Measurements from ENCODE around the gene PRPF40A.
A peak's percentile ranks its signal among the peaks of the same experiment; 100 is the strongest.

PRPF40A gene

GRCh38 chr2:152650768-152651371 lies 66.4 kb downstream of the PRPF40A start:
- no peak overlapping the region for H3K9ac ChIP-seq (ENCODE audit: low read depth, low read length)
- H3K4me1 ChIP-seq (ENCODE audit: control insufficient read depth, insufficient read depth, low read length), result peaks cover 20% of the 10 kb centered on the region
- no peaks in the 10 kb centered on the region for H3K27me3 ChIP-seq (ENCODE audit: control insufficient read depth, insufficient read depth, low read length)
- H3K27ac ChIP-seq (ENCODE audit: low read depth, low read length), result no peak overlapping the region
- H3K36me3 ChIP-seq (ENCODE audit: control insufficient read depth, insufficient read depth, low read length), result peaks cover 56% of the 10 kb centered on the region
- no peaks in the 10 kb centered on the region for H3K9me3 ChIP-seq (ENCODE audit: control insufficient read depth, insufficient read depth, low read length)
- H3K4me3 ChIP-seq (ENCODE audit: low read depth, low read length), result no peak overlapping the region

- no peaks in the 10 kb centered on the region for H3K27me3 ChIP-seq (ENCODE audit: control insufficient read depth, insufficient read depth, low read length)
- no peaks in the 10 kb centered on the region for H3K9me3 ChIP-seq (ENCODE audit: control insufficient read depth, insufficient read depth, low read length)
- no peak overlapping the region for H3K9ac ChIP-seq (ENCODE audit: low read depth, low read length)
- H3K27ac ChIP-seq (ENCODE audit: low read depth, low read length), result no peak overlapping the region
- peaks cover 20% of the 10 kb centered on the region for H3K4me1 ChIP-seq (ENCODE audit: control insufficient read depth, insufficient read depth, low read length)
- H3K36me3 ChIP-seq (ENCODE audit: control insufficient read depth, insufficient read depth, low read length), result peaks cover 54% of the 10 kb centered on the region
- H3K4me3 ChIP-seq (ENCODE audit: low read depth, low read length), result no peak overlapping the region
Observed at GRCh38 chr2:152649997-152650396, 67.3 kb downstream of the PRPF40A start.

- peaks cover 20% of the 10 kb centered on the region for H3K4me1 ChIP-seq (ENCODE audit: control insufficient read depth, insufficient read depth, low read length)
- no peak overlapping the region for H3K9ac ChIP-seq (ENCODE audit: low read depth, low read length)
- H3K27me3 ChIP-seq (ENCODE audit: control insufficient read depth, insufficient read depth, low read length), result no peaks in the 10 kb centered on the region
- H3K4me3 ChIP-seq (ENCODE audit: low read depth, low read length), result no peak overlapping the region
- H3K27ac ChIP-seq (ENCODE audit: low read depth, low read length), result no peak overlapping the region
- H3K9me3 ChIP-seq (ENCODE audit: control insufficient read depth, insufficient read depth, low read length), result no peaks in the 10 kb centered on the region
- H3K36me3 ChIP-seq (ENCODE audit: control insufficient read depth, insufficient read depth, low read length), result peaks cover 51% of the 10 kb centered on the region
Observed at GRCh38 chr2:152648336-152648735, 68.9 kb downstream of the PRPF40A start.

GRCh38 chr2:152647552-152647951 lies 69.7 kb downstream of the PRPF40A start:
- no peak overlapping the region for H3K27ac ChIP-seq (ENCODE audit: low read depth, low read length)

DNA sequence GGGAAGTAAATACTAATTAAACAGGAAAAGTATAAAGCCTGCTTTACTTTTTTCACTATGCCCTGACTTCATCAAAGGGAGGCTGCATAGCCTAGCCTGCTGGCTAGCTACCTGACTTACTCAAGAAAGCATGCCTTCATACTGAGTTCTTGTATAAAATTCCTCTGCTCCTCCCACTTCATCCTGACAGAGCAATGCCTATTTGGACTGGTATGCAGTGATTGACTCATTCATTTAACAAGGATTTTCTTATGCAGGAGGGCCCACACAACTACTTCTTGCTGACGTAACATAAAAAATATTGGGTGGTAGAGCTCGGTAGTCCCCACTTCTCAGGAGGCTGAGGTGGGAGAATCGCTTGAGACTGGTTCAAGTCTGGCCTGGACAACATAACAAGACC lies 70.5 kb downstream of the PRPF40A start:
- no peak overlapping the region for H3K4me3 ChIP-seq (ENCODE audit: low read depth, low read length)
- H3K9me3 ChIP-seq (ENCODE audit: control insufficient read depth, insufficient read depth, low read length), result no peaks in the 10 kb centered on the region
- peaks cover 12% of the 10 kb centered on the region for H3K4me1 ChIP-seq (ENCODE audit: control insufficient read depth, insufficient read depth, low read length)
- H3K27ac ChIP-seq (ENCODE audit: low read depth, low read length), result peak overlapping the region; percentile 30
- H3K36me3 ChIP-seq (ENCODE audit: control insufficient read depth, insufficient read depth, low read length), result peaks cover 46% of the 10 kb centered on the region
- no peaks in the 10 kb centered on the region for H3K27me3 ChIP-seq (ENCODE audit: control insufficient read depth, insufficient read depth, low read length)
- no peak overlapping the region for H3K9ac ChIP-seq (ENCODE audit: low read depth, low read length)

More at GRCh38 chr2:152647552-152647951, 69.7 kb downstream of the PRPF40A start:
- no peak overlapping the region for H3K4me3 ChIP-seq (ENCODE audit: low read depth, low read length)
- no peaks in the 10 kb centered on the region for H3K27me3 ChIP-seq (ENCODE audit: control insufficient read depth, insufficient read depth, low read length)
- peaks cover 19% of the 10 kb centered on the region for H3K4me1 ChIP-seq (ENCODE audit: control insufficient read depth, insufficient read depth, low read length)
- no peaks in the 10 kb centered on the region for H3K9me3 ChIP-seq (ENCODE audit: control insufficient read depth, insufficient read depth, low read length)
- H3K9ac ChIP-seq (ENCODE audit: low read depth, low read length), result no peak overlapping the region
- peaks cover 48% of the 10 kb centered on the region for H3K36me3 ChIP-seq (ENCODE audit: control insufficient read depth, insufficient read depth, low read length)

DNA sequence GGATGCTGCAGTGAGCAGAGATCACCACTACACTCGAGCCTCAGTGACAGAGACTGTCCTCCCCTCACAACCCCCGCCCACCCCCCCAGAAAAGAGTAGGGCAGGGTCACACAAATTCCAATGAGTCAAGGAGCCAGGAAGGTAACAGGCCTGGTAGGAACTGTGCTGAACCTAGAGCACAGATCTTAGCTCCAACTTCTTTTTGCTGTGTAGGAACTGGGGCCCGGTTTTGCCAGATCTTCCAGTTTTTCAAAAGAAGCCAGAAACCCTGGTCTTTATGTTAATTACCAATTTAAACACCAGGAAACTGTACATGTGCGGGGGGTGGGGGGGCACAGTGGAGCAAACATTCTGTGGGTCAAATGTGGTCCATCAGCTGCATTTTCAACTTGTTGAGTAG lies 71.0 kb downstream of the PRPF40A start:
- Histone ChIP-seq H3K9me3 (ENCODE audit: control insufficient read depth, insufficient read depth, low read length) (no peaks in the 10 kb centered on the region), H3K36me3 (ENCODE audit: control insufficient read depth, insufficient read depth, low read length) (peaks cover 50% of the 10 kb centered on the region), H3K4me3 (ENCODE audit: low read depth, low read length) (no peak overlapping the region), H3K9ac (ENCODE audit: low read depth, low read length) (no peak overlapping the region), H3K27ac (ENCODE audit: low read depth, low read length) (peak overlapping the region; percentile 30), H3K4me1 (ENCODE audit: control insufficient read depth, insufficient read depth, low read length) (peaks cover 12% of the 10 kb centered on the region), H3K27me3 (ENCODE audit: control insufficient read depth, insufficient read depth, low read length) (no peaks in the 10 kb centered on the region)

GRCh38 chr2:152644189-152644873 lies 72.9 kb downstream of the PRPF40A start:
- Histone ChIP-seq H3K27me3 (ENCODE audit: control insufficient read depth, insufficient read depth, low read length) (no peaks in the 10 kb centered on the region), H3K4me3 (ENCODE audit: low read depth, low read length) (no peak overlapping the region), H3K36me3 (ENCODE audit: control insufficient read depth, insufficient read depth, low read length) (peaks cover 63% of the 10 kb centered on the region), H3K9me3 (ENCODE audit: control insufficient read depth, insufficient read depth, low read length) (no peaks in the 10 kb centered on the region), H3K9ac (ENCODE audit: low read depth, low read length) (no peak overlapping the region), H3K27ac (ENCODE audit: low read depth, low read length) (no peak overlapping the region), H3K4me1 (ENCODE audit: control insufficient read depth, insufficient read depth, low read length) (peaks cover 12% of the 10 kb centered on the region)

DNA sequence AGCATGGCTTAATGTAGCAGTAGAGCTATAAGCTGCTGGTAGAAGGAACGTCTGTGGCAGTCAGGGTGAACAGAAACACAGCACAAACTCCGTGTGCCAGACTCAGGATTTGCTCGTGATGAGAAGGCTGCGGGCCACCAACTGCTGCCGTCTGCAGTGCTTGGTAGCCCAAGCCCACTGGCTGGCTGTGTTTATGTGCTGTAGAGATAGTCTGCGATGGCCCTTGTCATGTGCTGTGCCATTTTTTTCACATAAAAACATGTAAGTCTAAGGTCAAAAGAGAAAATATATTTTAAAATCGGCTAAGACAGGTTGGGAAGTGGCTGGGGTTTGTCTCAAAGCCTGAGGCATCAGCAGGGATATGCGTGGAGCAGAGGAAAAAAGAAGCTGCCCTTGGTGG lies 78.7 kb downstream of the PRPF40A start:
- Histone ChIP-seq H3K4me1 (ENCODE audit: control insufficient read depth, insufficient read depth, low read length) (no peaks in the 10 kb centered on the region), H3K4me3 (ENCODE audit: low read depth, low read length) (no peak overlapping the region), H3K27me3 (ENCODE audit: control insufficient read depth, insufficient read depth, low read length) (no peaks in the 10 kb centered on the region), H3K9ac (ENCODE audit: low read depth, low read length) (no peak overlapping the region), H3K36me3 (ENCODE audit: control insufficient read depth, insufficient read depth, low read length) (peaks cover 73% of the 10 kb centered on the region), H3K9me3 (ENCODE audit: control insufficient read depth, insufficient read depth, low read length) (no peaks in the 10 kb centered on the region), H3K27ac (ENCODE audit: low read depth, low read length) (no peak overlapping the region)

GRCh38 chr2:152638056-152638455 lies 79.2 kb downstream of the PRPF40A start:
- H3K27me3 ChIP-seq (ENCODE audit: control insufficient read depth, insufficient read depth, low read length), result no peaks in the 10 kb centered on the region
- H3K9ac ChIP-seq (ENCODE audit: low read depth, low read length), result no peak overlapping the region
- H3K4me3 ChIP-seq (ENCODE audit: low read depth, low read length), result no peak overlapping the region
- H3K4me1 ChIP-seq (ENCODE audit: control insufficient read depth, insufficient read depth, low read length), result no peaks in the 10 kb centered on the region
- peaks cover 72% of the 10 kb centered on the region for H3K36me3 ChIP-seq (ENCODE audit: control insufficient read depth, insufficient read depth, low read length)
- H3K9me3 ChIP-seq (ENCODE audit: control insufficient read depth, insufficient read depth, low read length), result no peaks in the 10 kb centered on the region
- no peak overlapping the region for H3K27ac ChIP-seq (ENCODE audit: low read depth, low read length)

GRCh38 chr2:152637251-152637650 lies 80.0 kb downstream of the PRPF40A start:
- Histone ChIP-seq H3K9ac (ENCODE audit: low read depth, low read length) (no peak overlapping the region), H3K4me3 (ENCODE audit: low read depth, low read length) (no peak overlapping the region), H3K36me3 (ENCODE audit: control insufficient read depth, insufficient read depth, low read length) (peaks cover 76% of the 10 kb centered on the region), H3K27ac (ENCODE audit: low read depth, low read length) (no peak overlapping the region), H3K9me3 (ENCODE audit: control insufficient read depth, insufficient read depth, low read length) (no peaks in the 10 kb centered on the region), H3K27me3 (ENCODE audit: control insufficient read depth, insufficient read depth, low read length) (no peaks in the 10 kb centered on the region), H3K4me1 (ENCODE audit: control insufficient read depth, insufficient read depth, low read length) (no peaks in the 10 kb centered on the region)

DNA sequence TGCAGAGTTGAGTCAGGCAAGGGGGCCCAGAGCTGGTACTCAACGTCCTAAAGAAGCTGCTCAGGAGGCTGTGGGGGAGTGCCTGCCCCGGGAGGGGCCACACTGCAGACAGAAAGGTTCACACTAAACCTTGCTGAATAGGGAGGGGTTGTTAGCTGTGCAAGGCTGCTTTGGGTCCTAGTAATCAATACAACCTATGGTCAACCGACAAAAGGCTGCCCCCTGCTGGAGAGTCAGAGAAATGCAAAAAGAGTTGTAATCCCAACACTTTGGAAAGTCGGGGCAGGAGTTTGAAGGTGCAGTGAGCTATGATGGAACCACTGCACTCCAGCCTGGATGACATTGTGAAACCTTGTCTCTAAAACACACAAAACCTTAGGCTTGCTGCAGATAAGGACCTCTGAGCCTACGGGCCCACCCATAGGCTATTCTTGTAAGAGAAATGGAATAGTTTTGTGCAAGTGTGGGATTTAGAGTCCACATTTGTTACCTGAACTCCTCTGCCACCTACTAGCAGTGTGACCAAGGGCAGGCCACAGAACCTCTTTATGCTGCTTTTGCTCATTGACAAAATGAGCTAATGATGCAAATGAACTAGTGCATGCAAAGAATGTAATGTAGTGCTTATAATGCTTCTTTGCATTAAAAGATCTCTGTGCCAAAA lies 81.5 kb downstream of the PRPF40A start:
- H3K36me3 ChIP-seq (ENCODE audit: control insufficient read depth, insufficient read depth, low read length), result peaks cover 74% of the 10 kb centered on the region

More for the DNA sequence above, 81.5 kb downstream of the PRPF40A start:
- no peak overlapping the region for H3K4me3 ChIP-seq (ENCODE audit: low read depth, low read length)
- H3K27me3 ChIP-seq (ENCODE audit: control insufficient read depth, insufficient read depth, low read length), result no peaks in the 10 kb centered on the region
- no peak overlapping the region for H3K27ac ChIP-seq (ENCODE audit: low read depth, low read length)
- no peaks in the 10 kb centered on the region for H3K4me1 ChIP-seq (ENCODE audit: control insufficient read depth, insufficient read depth, low read length)
- H3K9me3 ChIP-seq (ENCODE audit: control insufficient read depth, insufficient read depth, low read length), result no peaks in the 10 kb centered on the region
- H3K9ac ChIP-seq (ENCODE audit: low read depth, low read length), result no peak overlapping the region

Measured in HUES48 (cell line).